HepG2 (cell line): ENCODE measurements around the gene C19orf73. TPM values are rescaled to one million over a fixed set of nuclear protein-coding genes. Genes with fewer than 3 reads are reported as not detected.

ENCODE experiments used
- BHLHE40 ChIP-seq: IDR thresholded peaks from 2 replicates; pipeline ENCODE4 v1.6.1; 2011; ENCODE audit warnings: low read length, improper control_type of control experiment
- CREBL2 ChIP-seq: sonication (generic); formaldehyde crosslinking; IDR thresholded peaks from 2 replicates; pipeline ENCODE4 v1.8.1; 2023; ENCODE audit warnings: missing genetic modification reagents, mild to moderate bottlenecking, borderline replicate concordance
- GABPA ChIP-seq, 2 experiments: IDR thresholded peaks; 2 replicates each; pipeline ENCODE4 v1.6.1; 2011 to 2016; ENCODE audit warnings: low read depth in 2 of 2, low read length in 1 of 2, missing biosample characterization in 1 of 2, missing genetic modification characterization in 1 of 2
- JARID2 ChIP-seq: sonication (generic); formaldehyde crosslinking; IDR thresholded peaks from 2 replicates; pipeline ENCODE4 v1.8.1; 2023; ENCODE audit warnings: missing genetic modification reagents, inconsistent platforms; ENCODE audit not compliant: insufficient replicate concordance
- JUND ChIP-seq: sonication (generic); formaldehyde crosslinking; IDR thresholded peaks from 2 replicates; pipeline ENCODE4 v1.8.0; 2022; ENCODE audit warnings: mild to moderate bottlenecking, missing genetic modification reagents
- KDM2A ChIP-seq: sonication (generic); formaldehyde crosslinking; IDR thresholded peaks from 2 replicates; pipeline ENCODE4 v1.4.0; 2020; ENCODE audit warnings: low read depth, missing genetic modification reagents, borderline replicate concordance
- KLF12 ChIP-seq: sonication (generic); formaldehyde crosslinking; IDR thresholded peaks from 2 replicates; pipeline ENCODE4 v1.4.0; 2020; ENCODE audit warnings: missing genetic modification reagents, borderline replicate concordance
- KLF13 ChIP-seq: sonication (generic); formaldehyde crosslinking; IDR thresholded peaks from 2 replicates; pipeline ENCODE4 v1.4.0; 2020; ENCODE audit warnings: mild to moderate bottlenecking, missing genetic modification reagents
- MAFF ChIP-seq: IDR thresholded peaks from 2 replicates; pipeline ENCODE4 v1.6.1; 2011; ENCODE audit warnings: low read depth, low read length, improper control_type of control experiment
- NCOA5 ChIP-seq: sonication (generic); formaldehyde crosslinking; IDR thresholded peaks from 2 replicates; pipeline ENCODE4 v1.4.0; 2020; ENCODE audit warnings: missing genetic modification reagents
- NFRKB ChIP-seq: fragments of 450-650 bp; IDR thresholded peaks from 2 replicates; pipeline ENCODE4 v1.6.1; 2017
- RFX3 ChIP-seq: IDR thresholded peaks from 2 replicates; pipeline ENCODE4 v1.6.1; 2016; ENCODE audit warnings: missing biosample characterization, missing genetic modification reagents
- SMYD3 ChIP-seq: sonication (generic); formaldehyde crosslinking; IDR thresholded peaks from 2 replicates; pipeline ENCODE4 v1.8.1; 2023; ENCODE audit warnings: mild to moderate bottlenecking, missing genetic modification reagents
- SP4 ChIP-seq: sonication (generic); formaldehyde crosslinking; IDR thresholded peaks from 2 replicates; pipeline ENCODE4 v1.8.1; 2023; ENCODE audit warnings: mild to moderate bottlenecking, missing genetic modification reagents
- TMF1 ChIP-seq: sonication (generic); formaldehyde crosslinking; IDR thresholded peaks from 2 replicates; pipeline ENCODE4 v1.8.1; 2022; ENCODE audit warnings: low read depth, missing genetic modification reagents
- ZGPAT ChIP-seq: IDR thresholded peaks from 2 replicates; pipeline ENCODE4 v1.6.1; 2016; ENCODE audit warnings: mild to moderate bottlenecking
- ZMYM2 ChIP-seq: sonication (generic); formaldehyde crosslinking; IDR thresholded peaks from 2 replicates; pipeline ENCODE4 v1.8.0; 2022; ENCODE audit warnings: mild to moderate bottlenecking, missing genetic modification reagents
- ZNF225 ChIP-seq: sonication (generic); formaldehyde crosslinking; IDR thresholded peaks from 2 replicates; pipeline ENCODE4 v1.4.0; 2020; ENCODE audit warnings: mild to moderate bottlenecking, missing genetic modification reagents
- ZNF232 ChIP-seq: sonication (generic); formaldehyde crosslinking; IDR thresholded peaks from 2 replicates; pipeline ENCODE4 v1.4.0; 2020; ENCODE audit warnings: missing genetic modification reagents, borderline replicate concordance
- ZNF30 ChIP-seq: sonication (generic); formaldehyde crosslinking; IDR thresholded peaks from 2 replicates; pipeline ENCODE4 v1.5.0; 2020; ENCODE audit warnings: mild to moderate bottlenecking, missing genetic modification reagents
- ZNF414 ChIP-seq: sonication (generic); formaldehyde crosslinking; IDR thresholded peaks from 2 replicates; pipeline ENCODE4 v1.5.0; 2020; ENCODE audit warnings: missing genetic modification reagents
- ZNF569 ChIP-seq: sonication (generic); formaldehyde crosslinking; IDR thresholded peaks from 2 replicates; pipeline ENCODE4 v1.5.0; 2020; ENCODE audit warnings: mild to moderate bottlenecking, missing genetic modification reagents, moderate library complexity, borderline replicate concordance
- ZNF615 ChIP-seq: sonication (generic); formaldehyde crosslinking; IDR thresholded peaks from 2 replicates; pipeline ENCODE4 v1.5.0; 2020; ENCODE audit warnings: mild to moderate bottlenecking, missing genetic modification reagents, borderline replicate concordance
- ZNF616 ChIP-seq: sonication (generic); formaldehyde crosslinking; IDR thresholded peaks from 2 replicates; pipeline ENCODE4 v1.5.0; 2020; ENCODE audit warnings: low read depth, mild to moderate bottlenecking, missing genetic modification reagents
- ZNF644 ChIP-seq: IDR thresholded peaks from 2 replicates; pipeline ENCODE4 v1.6.1; 2016; ENCODE audit warnings: low read depth
- ZNF704 ChIP-seq: sonication (generic); formaldehyde crosslinking; IDR thresholded peaks from 2 replicates; pipeline ENCODE4 v1.8.1; 2023; ENCODE audit warnings: mild to moderate bottlenecking, inconsistent platforms, moderate library complexity, missing genetic modification reagents, borderline replicate concordance
- ZNF768 ChIP-seq: sonication (generic); formaldehyde crosslinking; IDR thresholded peaks from 2 replicates; pipeline ENCODE4 v1.4.0; 2020; ENCODE audit warnings: missing genetic modification reagents
- ZNF772 ChIP-seq: sonication (generic); formaldehyde crosslinking; IDR thresholded peaks from 2 replicates; pipeline ENCODE4 v1.5.0; 2020; ENCODE audit warnings: mild to moderate bottlenecking, missing genetic modification reagents
- ZNF777 ChIP-seq: sonication (generic); formaldehyde crosslinking; IDR thresholded peaks from 2 replicates; pipeline ENCODE4 v1.4.0; 2020; ENCODE audit warnings: missing genetic modification reagents
- ZNF781 ChIP-seq: sonication (generic); formaldehyde crosslinking; IDR thresholded peaks from 2 replicates; pipeline ENCODE4 v1.5.1; 2020; ENCODE audit warnings: borderline replicate concordance, mild to moderate bottlenecking, missing genetic modification reagents; ENCODE audit errors: not compliant biosample characterization
- polyA plus RNA-seq, 8 experiments: library from polyadenylated mRNA; depleted of rRNA in 3 of 8; stranded (reverse) in 7 of 8; unstranded in 1 of 8; fragments of >200 nt; fragmentation: Illumina TruSeq in 4 of 8; extraction: Trizol in 4 of 8; gene quantifications; 2 replicates each; pipeline versions ENCODE4 v1.2.1 to v1.2.3, GENCODE V29; 2011 to 2016; ENCODE audit warnings: low read depth in 4 of 8, missing spikeins in 1 of 8, mixed read lengths in 1 of 8; ENCODE audit not compliant: insufficient read depth in 1 of 8
- total RNA-seq, 5 experiments: library from RNA; depleted of rRNA; stranded (reverse); fragments of >200 nt; fragmentation: Illumina TruSeq; extraction: Trizol; gene quantifications; 2 replicates each; pipeline ENCODE4 v1.2.3, GENCODE V29; 2016; ENCODE audit warnings: low read depth in 1 of 5

Gene C19orf73
- total and polyA plus RNA-seq, 2 of the 13 experiments (the other 11 are each of a cell fraction or from before 2014, with no cell fraction given), result 1.4 to 1.5 TPM

GRCh38 chr19:49114630-49115363, 4.1 kb downstream of the C19orf73 start (continued):
- TF ChIP-seq ZNF781 (CRISPR knock-in tag) (peak; percentile 53), ZNF569 (CRISPR knock-in tag) (no peak), ZNF414 (CRISPR knock-in tag) (no peak), RFX3 (CRISPR knock-in tag) (no peak), ZNF644 (no peak), KDM2A (peak; percentile 65; the same call in 1 of the 2 replicates), ZNF768 (CRISPR knock-in tag) (peak; percentile 31; the same call in 1 of the 2 replicates), KLF12 (peak; percentile 2; the same call in 1 of the 2 replicates), SMYD3 (CRISPR knock-in tag) (no peak), ZNF225 (CRISPR knock-in tag) (0 out of 2 replicates have a peak, but pooled peaks have one; percentile 60), ZNF616 (CRISPR knock-in tag) (no peak), GABPA (IDR thresholded peaks at IDR 0.05; ENCODE audit: low read depth, low read length) (no peak), GABPA (CRISPR knock-in tag; IDR thresholded peaks at IDR 0.05; ENCODE audit: low read depth) (peak; percentile 43), ZNF30 (no peak), NCOA5 (no peak), SP4 (CRISPR knock-in tag) (no peak), CREBL2 (CRISPR knock-in tag) (no peak), NFRKB (no peak), ZMYM2 (CRISPR knock-in tag) (no peak), MAFF (no peak), ZNF772 (CRISPR knock-in tag) (no peak), ZNF777 (CRISPR knock-in tag) (no peak), ZGPAT (CRISPR knock-in tag) (no peak), BHLHE40 (no peak), ZNF615 (CRISPR knock-in tag) (no peak), JUND (CRISPR knock-in tag) (no peak), KLF13 (CRISPR knock-in tag) (no peak), JARID2 (no peak), ZNF232 (CRISPR knock-in tag) (no peak), ZNF704 (CRISPR knock-in tag) (no peak), TMF1 (CRISPR knock-in tag) (no peak)
